ENCODE results near the gene TNFSF13. TPM values are rescaled to one million over a fixed set of nuclear protein-coding genes. Genes with fewer than 3 reads are reported as not detected.

The TNFSF13 gene
- total and polyA plus RNA-seq, 2 of the 8 experiments (the other 6 are each of a cell fraction or from before 2014, with no cell fraction given), result 2.1 to 2.6 TPM

DNA sequence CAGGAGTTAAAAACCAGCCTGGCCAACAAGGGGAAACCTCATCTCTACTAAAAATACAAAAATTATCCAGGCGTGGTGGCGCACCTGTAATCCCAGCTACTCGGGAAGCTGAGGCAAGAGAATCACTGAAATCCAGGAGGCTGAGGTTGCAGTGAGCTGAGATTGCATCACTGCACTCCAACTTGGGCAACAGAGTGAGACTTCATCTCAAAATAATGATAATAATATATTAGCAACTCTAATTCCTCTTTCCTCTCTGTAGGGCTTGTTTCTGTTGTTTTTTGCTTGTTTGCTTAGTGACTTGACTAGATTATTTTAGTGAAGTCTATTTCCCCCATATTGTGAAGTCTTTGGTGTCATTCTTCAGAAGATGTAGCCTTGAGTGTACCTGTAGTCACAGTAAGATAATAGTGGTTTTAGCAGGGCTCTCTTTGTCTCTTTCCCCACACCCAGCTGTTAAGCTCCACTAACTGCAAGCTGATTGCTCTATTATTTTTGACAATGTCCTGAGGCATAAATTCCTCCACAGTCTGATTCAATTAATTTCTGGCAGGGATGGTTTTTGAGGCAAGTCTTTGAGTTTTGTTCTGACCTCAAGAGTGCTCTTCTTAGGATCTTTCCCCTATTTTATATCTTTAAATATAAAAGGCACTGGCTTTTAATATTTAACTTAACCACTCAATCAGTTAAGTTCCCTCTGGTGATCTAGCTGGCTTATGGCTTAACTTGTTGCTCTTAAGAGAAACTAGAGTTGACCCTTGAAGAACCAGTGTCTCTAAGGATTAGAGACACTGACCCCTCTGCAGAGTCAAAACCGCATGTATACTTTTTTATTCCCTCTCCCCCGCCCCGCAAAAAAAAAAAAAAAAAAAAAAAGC is 28.3 kb upstream of the TNFSF13 start:
- Histone ChIP-seq H4K8ac (ENCODE audit: extremely low read depth, insufficient read depth, low read length) (no peak overlapping the region), H2AFZ (ENCODE audit: low read length) (no peak overlapping the region), H3K79me1 (ENCODE audit: low read depth, low read length) (no peaks in the 10 kb centered on the region), H2BK15ac (ENCODE audit: low read length) (no peak overlapping the region), H3K23ac (ENCODE audit: insufficient read length) (no peak overlapping the region), H3K4me3 (ENCODE audit: extremely low read depth in 1 of 4, insufficient read depth in 2 of 4, low read depth in 3 of 4, low read length in 4 of 4) (no peak overlapping the region), H3K27ac (ENCODE audit: low read depth, low read length) (no peak overlapping the region), H2BK12ac (ENCODE audit: low read depth, low read length) (no peak overlapping the region), H4K5ac (ENCODE audit: insufficient read length, low read depth, low read length) (no peak overlapping the region), H3K56ac (replicated peaks; ENCODE audit: insufficient read length, low read depth, low read length) (no peak overlapping the region), H3K36me3 (ENCODE audit: control insufficient read depth in 2 of 4, insufficient read depth in 4 of 4, low read length in 3 of 4) (no peaks in the 10 kb centered on the region), H3K9me3 (ENCODE audit: insufficient read depth in 2 of 2, low read depth in 1 of 2, low read length in 1 of 2) (peaks cover 8 to 22% of the 10 kb centered on the region in 2 experiments; a peak in 3 of 4 replicates), H2BK120ac (replicated peaks; ENCODE audit: low read depth, low read length) (no peak overlapping the region), H4K91ac (replicated peaks; ENCODE audit: insufficient read length, low read length) (no peak overlapping the region), H3K4ac (replicated peaks; ENCODE audit: insufficient read length, low read depth, low read length) (no peak overlapping the region), H3K4me1 (replicated peaks in 1 of 4; ENCODE audit: control insufficient read depth in 3 of 4, insufficient read depth in 4 of 4, low read length in 3 of 4) (no peaks in the 10 kb centered on the region), H3K9ac (replicated peaks in 1 of 4; ENCODE audit: extremely low read depth in 1 of 4, low read depth in 3 of 4, low read length in 3 of 4) (no peak overlapping the region), H2BK20ac (ENCODE audit: low read length) (no peak overlapping the region), H4K20me1 (replicated peaks in 1 of 2; ENCODE audit: control insufficient read depth in 1 of 2, insufficient read depth in 2 of 2, low read length in 2 of 2) (no peaks in the 10 kb centered on the region), H3K14ac (ENCODE audit: insufficient read length) (no peak overlapping the region), H3K27me3 (replicated peaks in 1 of 4; ENCODE audit: control insufficient read depth in 3 of 4, extremely low read depth in 1 of 4, insufficient read depth in 3 of 4, low read length in 3 of 4) (no peaks in the 10 kb centered on the region; a peak in 1 of 7 replicates), H3K23me2 (ENCODE audit: low read depth, low read length) (no peaks in the 10 kb centered on the region), H3K18ac (ENCODE audit: extremely low read depth, low read length) (no peak overlapping the region), H3K4me2 (ENCODE audit: insufficient read depth in 1 of 2, low read depth in 2 of 2, low read length in 2 of 2) (no peak overlapping the region), H2BK5ac (ENCODE audit: low read depth, low read length) (no peak overlapping the region), H2AK5ac (ENCODE audit: low read depth, low read length) (no peak overlapping the region), H3K79me2 (ENCODE audit: control insufficient read depth in 1 of 2, insufficient read depth in 2 of 2, low read length in 2 of 2) (no peaks in the 10 kb centered on the region)
- WGBS, 2 experiments (ENCODE audit: extremely low coverage in 1 of 2, insufficient coverage in 1 of 2, insufficient read length in 1 of 2, insufficient replicate concordance in 2 of 2, low coverage in 1 of 2, low lambda C conversion rate in 2 of 2, missing lambda C conversion rate in 1 of 2), result 94% methylated on average over 3 of the region's 6 CpGs; no CpG with 5 or more reads in 1 of the 2 experiments
- no peak for FAIRE-seq
- POLR2A ChIA-PET (ENCODE audit: partially characterized antibody), result interaction anchor here (1.5 kb wide), 1 partner anchor 50 kb away, joined by 3 read pairs; no protein-coding TSS in a partner anchor
- no peak for DNase-seq (ENCODE audit: low read depth in 1 of 2, low spot score in 2 of 2)
- CTCF ChIA-PET (ENCODE audit: partially characterized antibody), result interaction anchor here (1.9 kb wide), 1 partner anchor 30 kb away, joined by 6 read pairs; no protein-coding TSS in a partner anchor
- no peak for TF ChIP-seq GTF2F1 (IDR thresholded peaks at IDR 0.05; ENCODE audit: borderline replicate concordance, low read depth, low read length)
- no peak for TF ChIP-seq CTBP2 (IDR thresholded peaks at IDR 0.05; ENCODE audit: borderline replicate concordance, insufficient read depth, insufficient read length, low read length)
- TF ChIP-seq EZH2 (IDR thresholded peaks at IDR 0.05; ENCODE audit: low read depth, low read length, severe bottlenecking), result no peak
- TF ChIP-seq CHD1 (IDR thresholded peaks at IDR 0.05; ENCODE audit: low read depth, low read length), result no peak

Data from H1 (cell line).